HuH-7.5 (cell line): ENCODE measurements around the gene GASK1A.
"Not testable (repeated sequence)": the region's sequence is repeated elsewhere in the genome, so short reads cannot be mapped to it uniquely, and the experiment has no call there.

Experiments used
- DNase-seq: peaks from one replicate; pipeline ENCODE4 v3.0.0; 2011; ENCODE audit warnings: low spot score

The GASK1A gene

DNA sequence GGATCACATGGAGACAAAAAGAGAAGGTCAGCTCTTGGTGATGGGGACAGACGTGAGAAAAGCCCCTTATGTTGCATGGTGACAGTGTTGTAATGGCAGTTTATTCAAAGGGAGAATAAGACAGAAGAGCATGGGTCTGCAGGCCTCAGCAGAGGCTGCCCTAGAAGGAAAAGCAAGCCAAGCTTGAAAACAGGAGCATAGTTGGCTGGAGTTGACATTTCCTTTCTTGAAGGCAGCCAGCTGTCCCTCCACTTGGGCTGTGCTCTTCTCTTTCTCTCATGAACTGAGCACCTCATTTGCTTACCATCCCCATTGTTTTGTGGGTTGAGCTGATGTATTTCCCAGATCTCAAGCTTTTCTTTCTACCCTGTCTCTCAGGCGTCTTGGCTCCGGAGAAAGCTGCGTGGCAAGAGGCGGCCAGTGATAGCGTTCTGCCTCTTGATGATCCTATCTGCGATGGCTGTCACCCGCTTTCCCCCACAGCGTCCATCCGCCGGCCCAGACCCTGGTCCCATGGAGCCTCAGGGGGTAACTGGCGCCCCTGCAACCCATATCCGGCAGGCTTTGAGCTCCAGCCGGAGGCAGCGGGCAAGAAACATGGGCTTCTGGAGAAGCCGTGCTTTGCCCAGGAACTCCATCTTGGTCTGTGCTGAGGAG lies 52.9 kb downstream of the GASK1A start:
- DNase-seq = no peak

DNA sequence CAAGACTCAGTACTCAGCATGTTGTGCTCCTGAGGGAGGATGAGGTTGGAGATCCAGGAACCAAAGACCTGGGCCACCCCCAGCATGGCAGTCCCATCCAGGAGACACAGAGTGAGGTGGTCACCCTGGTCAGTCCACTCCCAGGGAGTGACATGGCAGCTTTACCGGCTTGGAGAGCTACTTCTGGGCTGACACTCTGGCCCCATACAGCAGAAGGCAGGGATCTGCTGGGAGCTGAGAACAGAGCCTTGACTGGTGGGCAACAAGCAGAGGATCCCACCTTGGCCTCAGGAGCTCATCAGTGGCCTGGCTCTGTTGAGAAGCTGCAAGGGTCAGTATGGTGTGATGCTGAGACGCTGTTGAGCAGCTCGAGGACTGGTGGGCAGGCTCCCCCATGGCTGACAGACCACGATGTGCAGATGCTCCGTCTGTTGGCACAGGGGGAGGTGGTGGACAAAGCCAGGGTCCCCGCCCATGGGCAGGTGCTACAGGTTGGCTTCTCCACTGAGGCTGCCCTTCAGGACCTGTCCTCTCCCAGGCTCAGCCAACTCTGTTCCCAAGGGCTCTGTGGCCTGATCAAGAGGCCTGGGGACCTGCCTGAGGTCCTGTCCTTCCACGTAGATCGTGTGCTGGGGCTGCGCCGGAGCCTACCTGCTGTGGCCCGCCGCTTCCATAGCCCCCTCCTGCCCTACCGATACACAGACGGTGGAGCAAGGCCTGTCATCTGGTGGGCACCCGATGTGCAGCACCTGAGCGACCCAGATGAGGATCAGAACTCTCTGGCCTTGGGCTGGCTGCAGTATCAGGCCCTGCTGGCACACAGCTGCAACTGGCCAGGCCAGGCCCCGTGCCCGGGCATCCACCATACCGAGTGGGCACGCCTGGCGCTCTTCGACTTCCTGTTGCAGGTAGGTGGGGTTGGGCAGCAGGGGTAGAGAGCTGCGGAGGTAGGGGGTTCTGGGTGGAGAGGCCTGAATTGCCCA lies 53.8 kb downstream of the GASK1A start:
- DNase-seq = no peak

DNA sequence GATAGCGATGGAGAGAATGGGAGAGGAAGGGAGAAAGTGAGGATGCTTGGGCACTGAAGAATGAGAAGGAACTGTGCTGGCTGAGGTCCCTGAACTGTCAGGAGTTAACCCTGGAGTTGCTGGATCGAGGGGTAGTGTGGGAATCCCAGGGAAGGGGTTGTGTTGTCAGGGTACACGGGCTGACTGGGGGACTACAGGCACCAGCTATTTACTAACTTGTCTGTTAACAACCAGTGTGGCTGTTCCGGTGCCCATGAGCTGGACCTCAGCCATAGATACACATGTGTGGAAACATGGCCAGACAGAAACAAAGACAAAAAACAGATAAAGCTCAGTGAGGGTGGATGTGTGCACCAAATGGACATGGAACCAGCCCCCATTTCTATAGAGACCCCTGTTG lies 55.1 kb downstream of the GASK1A start:
- no peak for DNase-seq

DNA sequence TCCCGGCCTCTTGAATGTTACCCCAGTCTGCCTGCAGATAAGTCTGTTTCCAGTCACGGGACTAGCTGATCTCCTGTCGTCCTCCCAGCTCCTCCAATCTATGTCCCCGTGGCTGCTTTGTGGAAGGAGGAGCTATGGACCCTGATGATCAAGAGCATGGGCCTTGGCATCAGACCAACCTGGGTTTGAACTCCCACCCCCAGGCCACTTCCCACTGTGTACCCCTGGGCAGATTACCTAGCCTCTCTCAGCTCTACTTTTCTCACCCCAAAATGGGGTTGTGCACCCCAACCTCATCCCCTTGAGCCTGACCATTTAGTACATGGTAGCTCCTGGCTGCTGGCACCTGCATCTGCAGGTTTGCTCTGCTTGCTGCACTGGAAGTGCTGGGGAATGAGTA lies 55.8 kb downstream of the GASK1A start:
- no peak for DNase-seq

DNA sequence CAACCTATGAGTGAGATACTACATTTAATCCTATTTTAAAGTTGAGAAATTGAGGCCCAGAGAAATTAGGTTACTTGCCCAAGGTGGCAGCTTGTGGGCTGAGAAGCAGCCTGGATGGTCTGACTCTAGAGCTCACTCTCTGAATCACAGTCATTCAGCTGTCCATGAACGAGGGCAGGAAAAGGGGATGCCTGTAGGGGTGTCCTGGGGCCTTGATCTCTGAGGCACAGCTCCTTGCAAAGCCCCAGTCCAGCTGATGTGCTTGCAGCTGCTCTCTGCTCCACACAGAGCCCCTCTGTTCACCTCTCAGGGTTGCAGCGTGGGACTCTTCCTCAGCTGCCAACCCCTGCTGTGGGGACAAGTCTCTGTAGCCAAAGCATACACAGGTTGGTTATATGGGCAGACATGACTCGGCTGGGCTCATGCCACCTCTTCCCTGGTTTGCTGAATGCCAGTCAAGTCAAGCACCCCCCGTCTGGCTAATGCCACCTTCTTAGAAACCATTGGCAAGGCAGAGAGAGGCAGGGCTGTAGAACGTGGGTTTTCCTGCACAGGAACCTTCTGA lies 56.8 kb downstream of the GASK1A start:
- DNase-seq = no peak

DNA sequence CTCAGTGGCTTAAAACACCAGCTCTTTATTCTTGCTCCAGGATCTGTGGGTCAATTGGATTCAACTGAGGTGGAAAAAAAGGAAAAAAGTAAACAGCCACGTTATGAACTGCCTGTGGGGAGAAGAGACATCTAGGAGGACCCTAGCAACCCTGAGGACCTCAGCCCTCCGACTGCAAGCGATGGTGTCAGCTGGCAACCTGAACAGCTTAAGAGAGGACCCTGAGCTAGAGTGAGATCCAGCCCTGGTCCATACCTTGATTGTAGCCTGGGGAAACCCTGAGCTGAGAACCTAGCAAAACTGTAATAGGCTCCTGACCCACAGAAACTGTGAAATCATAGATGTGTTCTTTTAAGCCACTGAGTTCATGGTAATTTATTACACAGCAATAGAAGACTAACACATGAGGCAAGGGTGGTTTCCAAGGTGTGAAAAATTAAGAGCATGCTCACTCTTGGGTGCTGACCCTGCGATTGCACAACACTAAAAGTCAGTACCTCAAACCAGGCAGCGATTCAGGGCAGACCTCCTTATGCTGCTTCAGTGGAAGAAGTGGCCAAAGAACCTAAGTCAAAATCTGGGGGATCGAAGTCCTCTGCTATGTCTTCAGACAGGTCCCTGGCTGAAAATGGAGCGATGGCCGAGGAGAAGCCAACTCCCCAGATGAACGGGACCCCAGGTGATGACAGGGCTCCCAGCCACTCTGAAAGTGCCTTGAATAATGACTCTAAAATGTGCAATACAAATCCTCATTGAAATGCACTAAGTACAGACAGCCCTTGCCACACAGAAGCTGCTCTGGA lies 57.7 kb downstream of the GASK1A start:
- no peak for DNase-seq

DNA sequence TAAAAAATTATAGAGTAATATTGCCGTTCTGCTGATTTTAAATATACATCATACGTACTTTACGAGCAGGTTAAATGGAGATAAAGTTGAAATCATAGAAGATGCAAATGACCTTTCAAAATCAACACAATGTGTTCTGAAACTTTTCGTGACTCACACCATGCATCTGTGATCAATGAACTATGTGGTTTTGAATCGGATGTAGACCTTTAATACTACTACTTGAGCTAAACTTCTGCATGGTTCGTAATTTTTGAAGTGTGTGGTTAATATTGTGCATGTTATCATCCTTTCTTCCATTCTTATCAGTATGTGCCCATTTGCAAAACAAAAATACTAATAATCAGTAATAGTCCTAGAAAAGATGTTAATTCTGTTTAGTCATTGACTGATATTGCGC lies 58.9 kb downstream of the GASK1A start:
- no peak for DNase-seq

DNA sequence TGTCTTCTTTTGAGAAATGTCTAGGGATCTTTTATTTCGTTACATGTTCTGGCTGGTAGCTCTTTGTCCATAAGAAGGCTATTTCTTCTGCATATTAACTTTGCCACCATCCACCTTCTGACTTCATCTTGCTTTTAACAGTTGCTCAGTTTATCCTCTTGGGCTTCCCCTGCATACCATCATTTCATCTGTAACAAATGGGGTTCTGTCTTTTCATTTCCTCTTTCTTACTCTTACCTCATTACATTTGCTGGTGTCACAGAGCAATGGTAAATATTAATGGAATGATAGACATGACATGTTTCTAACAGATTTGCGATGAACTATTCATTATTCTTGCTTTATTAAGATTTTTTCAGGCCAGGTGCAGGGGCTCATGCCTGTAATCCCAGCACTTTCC lies 62.4 kb downstream of the GASK1A start:
- DNase-seq = no peak

DNA sequence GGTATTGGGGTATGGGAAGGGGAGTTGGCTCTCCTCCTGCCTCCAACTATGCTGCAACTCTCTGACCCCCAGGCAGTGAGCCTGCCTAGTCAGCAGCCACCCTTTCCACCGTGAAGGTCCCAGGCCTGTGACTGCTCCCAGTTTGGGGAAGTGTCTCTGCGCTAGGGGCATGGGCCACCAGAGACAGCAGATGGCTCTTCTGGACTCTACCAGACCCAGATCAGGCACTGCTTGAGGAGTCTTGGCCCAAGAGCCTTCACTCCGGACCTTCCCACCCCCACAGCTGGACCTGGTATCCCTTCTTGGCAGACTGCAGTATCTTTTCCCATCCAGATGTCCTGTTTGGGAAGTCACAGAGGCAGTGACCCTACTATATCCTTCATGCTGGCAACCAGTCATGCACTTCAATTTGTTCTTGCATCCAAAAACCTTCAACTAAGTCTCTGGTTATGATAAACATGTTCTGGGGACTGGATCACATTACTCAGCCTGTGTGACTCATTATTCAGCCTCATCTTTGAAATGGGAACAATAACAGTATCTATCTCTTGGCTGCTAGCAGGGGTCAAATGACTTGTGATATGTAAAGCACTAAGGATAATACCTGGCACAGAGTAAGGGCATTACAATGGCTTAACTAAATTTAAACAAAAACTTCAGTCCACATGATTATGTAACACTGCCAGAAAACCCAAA lies 64.1 kb downstream of the GASK1A start:
- DNase-seq = no peak

DNA sequence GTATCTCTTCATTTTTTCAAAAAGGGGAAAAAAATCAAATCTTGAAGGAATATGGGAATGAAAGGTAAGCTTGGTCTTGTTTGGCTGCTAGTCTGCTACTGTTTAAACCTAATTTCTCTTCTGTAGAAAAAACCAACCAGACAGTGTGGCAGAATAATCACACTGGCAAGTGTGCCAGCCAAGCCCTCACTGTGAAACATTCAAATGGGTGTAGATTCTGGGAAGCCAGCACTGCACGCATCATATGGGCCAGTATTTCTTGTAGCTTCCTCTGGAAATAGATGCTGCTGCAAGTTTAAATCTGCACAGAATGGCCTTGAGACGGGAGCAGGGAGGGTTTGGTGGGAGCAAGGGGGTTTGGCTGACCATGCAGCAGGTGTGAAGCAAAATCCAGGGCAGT lies 64.7 kb downstream of the GASK1A start:
- DNase-seq = no peak

DNA sequence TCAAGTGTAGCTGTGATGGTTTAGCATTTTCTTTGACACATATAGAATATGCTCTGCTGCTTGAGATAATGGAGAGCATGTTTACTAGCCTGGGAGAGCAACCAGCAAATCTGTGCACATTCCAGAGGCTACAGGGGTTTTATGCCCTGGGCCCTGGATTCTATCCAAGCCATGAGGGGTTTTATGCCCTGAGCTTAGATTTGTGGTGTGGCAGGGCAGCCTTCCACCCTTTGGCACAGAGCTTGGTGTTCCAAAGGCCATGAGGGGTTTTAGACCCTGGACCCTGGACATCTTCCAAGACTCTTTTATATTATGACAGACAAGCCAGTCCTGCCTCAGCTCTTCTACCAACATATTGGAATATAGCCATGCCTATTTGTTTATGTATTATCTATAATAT lies 66.0 kb downstream of the GASK1A start:
- not testable (repeated sequence) for DNase-seq

DNA sequence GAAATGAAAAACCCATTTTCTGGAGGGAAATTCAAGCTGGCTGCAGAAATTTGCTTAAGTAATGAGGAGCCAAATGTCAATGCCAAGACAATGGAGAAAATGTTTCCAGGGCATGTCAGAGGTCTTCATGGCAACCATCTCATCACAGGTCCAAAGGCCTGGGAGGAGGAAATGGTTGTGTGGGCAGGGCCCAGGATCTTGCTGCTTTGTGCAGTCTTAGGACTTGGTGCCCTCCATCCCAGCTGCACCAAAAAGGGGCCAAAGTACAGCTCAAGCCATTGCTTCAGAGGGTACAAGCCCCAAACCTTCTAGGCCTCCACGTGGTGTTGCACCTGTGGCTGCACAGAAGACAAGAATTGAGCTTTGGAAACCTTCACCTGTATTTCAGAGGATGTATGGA lies 67.5 kb downstream of the GASK1A start:
- DNase-seq = no peak

DNA sequence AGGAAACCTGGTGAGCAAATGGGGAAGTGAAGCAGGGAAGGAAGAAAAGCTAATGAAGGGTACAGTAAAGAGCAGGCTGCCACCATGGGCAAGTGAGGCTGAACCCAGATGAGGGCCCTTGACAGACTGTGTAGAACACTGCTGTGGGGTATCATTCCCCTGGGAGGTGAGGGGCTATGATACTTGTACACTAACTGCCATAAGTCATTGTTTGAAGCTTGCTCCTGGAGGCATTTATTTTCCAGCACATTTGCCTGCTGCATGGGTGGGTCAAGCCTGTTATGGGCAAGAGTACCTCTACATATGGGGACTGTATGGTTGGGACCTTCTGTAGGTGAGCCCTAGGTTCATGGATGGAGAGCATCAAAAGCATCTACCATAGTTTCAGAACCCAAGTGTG lies 69.4 kb downstream of the GASK1A start:
- no peak for DNase-seq

DNA sequence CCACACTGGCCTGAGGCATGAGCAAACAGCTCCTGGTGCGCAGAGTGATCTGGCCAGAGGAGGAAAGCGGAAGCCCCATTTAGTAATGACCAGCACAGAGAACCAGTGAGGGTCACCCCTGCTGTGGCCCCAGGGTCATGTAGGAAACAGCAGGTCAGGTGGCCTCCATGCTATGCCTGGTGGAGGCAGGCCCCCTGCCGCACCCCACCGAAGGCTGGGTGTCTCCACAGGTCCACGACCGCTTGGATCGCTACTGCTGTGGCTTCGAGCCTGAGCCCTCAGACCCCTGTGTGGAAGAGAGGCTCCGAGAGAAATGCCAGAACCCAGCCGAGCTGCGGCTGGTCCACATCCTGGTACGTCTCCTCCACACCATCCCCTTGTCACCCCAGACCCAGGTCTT lies 74.2 kb downstream of the GASK1A start:
- no peak for DNase-seq

DNA sequence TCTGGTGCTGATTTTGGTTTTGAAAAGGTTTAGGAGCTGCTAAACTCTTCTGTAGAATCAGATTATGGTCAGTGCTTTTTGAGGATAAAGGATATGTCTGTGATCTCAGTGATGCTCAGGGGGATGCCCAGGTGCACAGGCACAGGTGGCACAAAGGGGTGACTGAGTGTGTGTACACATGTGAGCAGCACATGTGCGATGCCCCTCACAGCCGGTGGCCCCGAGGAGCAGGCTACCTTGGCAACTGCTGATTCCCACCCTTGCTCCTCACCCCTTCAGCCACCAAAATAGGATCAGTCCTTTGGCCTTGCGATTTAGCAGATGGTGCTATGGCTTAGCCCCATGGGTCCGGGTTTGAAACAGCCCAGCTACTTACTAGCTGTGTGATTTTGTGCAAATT lies 75.6 kb downstream of the GASK1A start:
- no peak for DNase-seq

DNA sequence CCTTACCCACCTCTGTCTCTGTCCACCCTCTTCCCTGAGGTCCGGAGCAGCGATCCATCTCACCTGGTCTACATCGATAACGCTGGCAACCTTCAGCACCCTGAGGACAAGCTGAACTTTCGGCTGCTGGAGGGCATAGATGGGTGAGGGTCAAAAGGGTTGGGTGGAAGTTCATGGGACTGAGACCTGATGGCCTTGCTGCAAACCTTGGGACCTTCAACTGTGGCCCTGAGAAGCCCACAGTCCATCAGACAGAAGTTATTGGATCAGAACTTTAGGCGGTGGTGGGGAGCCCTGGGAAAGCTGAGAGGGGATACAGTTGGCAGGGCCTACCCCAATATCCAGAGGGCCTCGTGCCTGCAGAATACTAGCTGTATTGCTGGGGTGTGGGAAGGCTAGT lies 76.3 kb downstream of the GASK1A start:
- DNase-seq = no peak

DNA sequence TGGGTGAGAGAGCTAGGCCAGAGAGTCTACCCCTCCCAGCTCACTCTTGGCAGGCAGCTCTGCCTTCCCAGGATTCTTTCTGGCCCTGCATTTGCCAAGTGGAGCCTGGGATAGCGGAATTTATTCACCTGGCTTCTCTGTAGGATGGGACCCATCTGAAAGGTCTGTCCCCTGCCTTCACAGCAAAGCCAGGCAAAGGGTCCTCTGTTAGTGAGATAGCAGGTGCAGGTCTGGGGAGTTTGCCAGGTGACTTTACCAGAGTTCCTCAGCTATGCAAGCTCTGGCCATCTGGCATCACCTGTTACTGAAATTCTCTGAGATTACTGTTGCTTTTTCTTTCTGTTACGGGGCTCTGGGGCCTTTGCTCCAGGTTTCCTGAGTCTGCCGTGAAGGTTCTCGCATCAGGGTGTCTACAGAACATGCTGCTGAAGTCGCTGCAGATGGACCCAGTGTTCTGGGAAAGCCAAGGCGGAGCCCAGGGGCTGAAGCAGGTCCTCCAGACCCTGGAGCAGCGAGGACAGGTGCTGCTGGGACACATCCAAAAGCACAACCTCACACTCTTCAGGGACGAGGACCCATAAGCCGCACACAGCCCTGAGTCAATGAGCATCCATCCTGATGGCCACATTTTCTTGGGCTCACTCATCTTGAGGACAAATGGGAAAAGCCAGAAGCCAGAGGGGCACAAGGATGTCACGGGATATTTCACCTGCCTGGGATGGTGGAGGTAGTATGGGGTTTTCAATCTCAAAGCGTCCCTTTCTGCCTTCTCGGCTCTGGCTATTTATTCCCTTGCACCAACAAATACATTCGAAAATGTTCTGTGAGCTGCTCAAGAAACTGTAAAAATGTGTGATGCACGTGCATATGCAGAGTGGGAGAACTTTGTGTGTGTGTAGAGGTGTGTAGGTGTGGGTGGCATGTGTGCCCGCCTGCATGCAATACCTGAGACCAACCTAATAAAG lies 77.0 kb downstream of the GASK1A start:
- no peak for DNase-seq

DNA sequence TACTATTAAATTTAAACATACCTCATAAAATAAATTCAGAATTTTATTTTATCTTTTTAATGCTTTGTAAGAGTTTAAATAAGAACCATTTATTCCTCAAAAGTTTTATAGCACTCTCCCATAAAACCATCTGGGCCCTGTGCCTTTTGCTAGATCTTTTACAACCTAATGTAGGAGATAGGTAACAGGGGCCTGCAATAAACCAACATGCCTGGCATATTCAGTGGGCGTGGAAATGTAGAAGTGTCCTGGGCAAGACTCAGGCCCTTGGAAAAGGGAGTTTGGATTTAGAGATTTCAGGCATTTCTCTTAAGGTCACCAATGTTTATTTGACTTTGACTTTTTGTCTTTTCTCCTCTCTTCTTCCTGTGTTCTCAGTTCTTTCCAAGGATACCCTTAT lies 80.3 kb downstream of the GASK1A start:
- DNase-seq = no peak

DNA sequence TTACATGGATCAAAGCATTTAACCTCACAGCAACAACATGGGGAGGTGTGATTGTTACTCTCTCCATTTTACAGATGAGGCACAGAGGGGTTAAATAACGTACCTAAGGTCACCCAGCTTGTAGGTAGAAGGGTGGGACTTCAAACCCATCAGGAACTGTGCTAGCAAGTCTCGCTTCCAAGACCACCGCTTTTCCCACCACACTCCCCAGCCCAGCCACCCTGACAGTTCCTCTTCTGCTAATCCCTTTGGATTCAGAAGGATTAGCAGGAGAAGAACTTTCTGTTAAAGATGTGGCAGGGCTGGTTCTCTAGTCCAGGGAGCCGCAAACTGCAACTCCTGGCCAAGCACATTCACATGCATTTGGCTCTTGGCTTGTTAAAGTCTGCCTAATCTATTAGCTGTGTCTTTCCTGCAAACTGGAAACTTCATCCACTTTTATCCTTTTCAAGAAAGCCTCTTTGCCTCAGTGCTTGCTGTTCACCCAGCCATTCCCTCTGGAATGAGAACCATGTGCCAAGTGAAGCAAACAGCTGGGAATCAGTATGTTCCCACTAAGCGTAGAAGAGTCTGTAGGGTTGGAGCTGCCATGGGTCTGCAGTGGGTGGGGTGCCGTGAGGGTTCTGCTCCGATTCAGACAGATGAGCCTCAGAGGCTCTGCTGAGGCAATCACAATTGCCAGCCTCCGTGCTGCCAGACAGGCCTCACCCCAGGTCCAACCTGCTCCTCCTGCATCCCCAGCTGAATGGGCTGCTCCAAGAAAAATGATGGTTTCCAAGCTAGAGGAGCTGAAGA lies 82.2 kb downstream of the GASK1A start:
- no peak for DNase-seq
